SK-N-MC (cell line): Measurements from ENCODE around the gene SPARCL1.

Experiments
- DNase-seq: peaks from one replicate; pipeline ENCODE4 v3.0.0-alpha.2; 2011; ENCODE audit warnings: low read depth, low spot score
- H3K27ac ChIP-seq: fragments of 200-600 bp; sonication (generic); 2 replicates; pipeline ENCODE4 v1.5.1; 2016; ENCODE audit warnings: mixed run types
- H3K36me3 ChIP-seq: fragments of 200-600 bp; sonication (generic); 2 replicates; pipeline ENCODE4 v1.6.1; 2017; ENCODE audit warnings: antibody characterized with exemption, low read length, mixed read lengths; ENCODE audit not compliant: insufficient read depth
- H3K4me3 ChIP-seq: fragments of 200-600 bp; sonication (generic); 2 replicates; pipeline ENCODE4 v1.5.1; 2016
- H3K9ac ChIP-seq: fragments of 200-600 bp; sonication (generic); 2 replicates; pipeline ENCODE4 v1.8.0; 2017; ENCODE audit warnings: mixed run types, mixed read lengths; ENCODE audit not compliant: insufficient read length
- H3K9me3 ChIP-seq: fragments of 200-600 bp; sonication (generic); 2 replicates; pipeline ENCODE4 v1.6.1; 2017; ENCODE audit warnings: low read depth, mild to moderate bottlenecking, antibody characterized with exemption, low read length, moderate library complexity, mixed read lengths
- EZH2 ChIP-seq: fragments of 200-600 bp; sonication (generic); IDR thresholded peaks from one replicate; pipeline ENCODE4 v1.6.1; 2017; ENCODE audit warnings: antibody characterized with exemption
- FOXP2 ChIP-seq: optimal IDR thresholded peaks from 2 replicates; pipeline ENCODE3; 2011; ENCODE audit warnings: mild to moderate bottlenecking, moderate library complexity; ENCODE audit not compliant: insufficient read depth; ENCODE audit errors: extremely low read length, control extremely low read depth
- POLR2AphosphoS5 ChIP-seq: IDR thresholded peaks from 2 replicates; pipeline ENCODE4 v1.6.1; 2012; ENCODE audit warnings: mild to moderate bottlenecking, low read depth, low read length, borderline replicate concordance

SPARCL1 gene

DNA sequence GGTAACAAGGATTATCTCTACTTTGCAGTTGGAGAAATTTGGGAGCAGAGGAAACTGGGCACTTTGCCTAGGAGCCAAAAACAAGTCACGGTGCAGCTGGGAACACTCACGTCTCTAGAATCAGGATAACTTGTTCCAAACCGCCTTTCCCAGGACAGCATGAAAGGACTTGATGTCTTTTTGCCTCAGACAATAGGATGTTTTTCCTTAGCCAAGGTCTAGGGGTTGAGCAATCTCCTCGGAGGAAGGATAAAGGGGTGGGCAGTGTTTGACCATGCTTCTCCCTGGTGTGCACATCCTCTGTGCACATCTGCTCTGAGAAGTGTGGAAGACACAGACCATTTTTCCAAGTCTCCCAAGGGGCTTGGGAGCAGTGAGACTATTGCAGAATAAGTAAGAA lies 1.7 kb upstream of the SPARCL1 start:
- no peak overlapping the region for H3K4me3 ChIP-seq
- H3K9ac ChIP-seq = no peak overlapping the region
- H3K9me3 ChIP-seq = no peaks in the 10 kb centered on the region
- no peak overlapping the region for H3K27ac ChIP-seq
- no peak for DNase-seq
- TF ChIP-seq FOXP2 (no peak), POLR2AphosphoS5 (no peak), EZH2 (no peak)
- no peaks in the 10 kb centered on the region for H3K36me3 ChIP-seq

DNA sequence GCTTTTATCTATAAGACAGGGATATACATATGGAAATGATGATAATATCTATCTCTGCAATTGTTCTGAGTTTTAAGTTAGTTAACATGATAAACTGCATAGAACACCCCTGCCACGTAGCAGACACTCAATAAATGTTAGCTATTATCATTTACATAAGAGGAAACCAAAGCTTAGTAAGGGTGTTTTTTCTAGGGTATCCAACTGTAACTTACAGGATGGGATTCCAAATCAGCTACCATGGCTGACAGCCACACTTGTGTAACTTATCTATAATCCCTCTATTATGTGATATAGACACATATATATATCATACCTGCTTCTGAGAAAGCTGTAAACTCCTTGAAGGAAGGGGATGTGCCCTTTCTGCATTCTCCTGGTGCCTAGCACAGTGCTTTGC lies 1.1 kb upstream of the SPARCL1 start:
- Histone ChIP-seq H3K36me3 (no peaks in the 10 kb centered on the region), H3K9me3 (no peaks in the 10 kb centered on the region), H3K9ac (no peak overlapping the region), H3K27ac (no peak overlapping the region), H3K4me3 (no peak overlapping the region)
- DNase-seq = no peak
- TF ChIP-seq EZH2 (no peak), FOXP2 (no peak), POLR2AphosphoS5 (no peak)

DNA sequence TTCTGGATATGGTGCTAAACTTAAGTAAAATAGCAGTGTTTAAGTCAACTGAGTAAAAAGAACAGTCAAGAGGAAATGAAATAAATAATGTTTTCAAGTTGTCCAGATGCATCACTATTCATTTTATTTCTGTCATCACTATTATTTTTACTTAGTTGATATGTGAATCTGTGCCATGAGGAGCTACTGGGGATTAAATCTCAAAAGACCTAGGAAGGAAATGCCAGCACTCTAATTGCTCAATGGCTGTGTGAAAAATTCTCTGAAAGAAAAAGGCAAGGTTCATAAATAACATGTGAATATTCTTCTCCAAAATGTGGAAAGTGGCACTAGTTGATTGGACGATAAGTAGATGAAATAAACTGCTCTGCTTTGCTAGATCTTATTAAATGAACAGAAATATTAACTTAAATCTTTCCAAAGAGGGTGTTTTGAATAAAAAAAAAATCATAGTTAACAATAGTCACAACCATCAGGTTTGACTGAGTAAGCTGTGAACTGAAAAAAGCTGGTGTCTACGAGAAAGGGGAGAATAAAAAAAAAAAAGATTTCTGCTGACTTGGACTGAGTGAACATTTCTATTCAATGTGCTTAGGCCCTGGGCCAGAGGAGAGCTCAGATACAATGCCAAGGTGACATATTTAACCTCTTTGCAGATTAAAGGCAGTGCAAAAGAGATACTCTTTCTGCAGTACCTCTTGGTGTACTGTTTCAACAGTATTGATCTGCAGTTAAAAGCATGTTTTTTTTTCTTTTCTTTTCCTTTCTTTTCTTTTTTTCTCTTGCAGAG lies 1.6 kb downstream of the SPARCL1 start:
- H3K9ac ChIP-seq = no peak overlapping the region
- peak overlapping the region; percentile 22; the same call in 1 of the 2 replicates for H3K27ac ChIP-seq
- no peak for DNase-seq
- H3K4me3 ChIP-seq = no peak overlapping the region
- no peaks in the 10 kb centered on the region for H3K9me3 ChIP-seq
- H3K36me3 ChIP-seq = no peaks in the 10 kb centered on the region
- TF ChIP-seq FOXP2 = no peak
- no peak for TF ChIP-seq POLR2AphosphoS5
- TF ChIP-seq EZH2 = no peak

DNA sequence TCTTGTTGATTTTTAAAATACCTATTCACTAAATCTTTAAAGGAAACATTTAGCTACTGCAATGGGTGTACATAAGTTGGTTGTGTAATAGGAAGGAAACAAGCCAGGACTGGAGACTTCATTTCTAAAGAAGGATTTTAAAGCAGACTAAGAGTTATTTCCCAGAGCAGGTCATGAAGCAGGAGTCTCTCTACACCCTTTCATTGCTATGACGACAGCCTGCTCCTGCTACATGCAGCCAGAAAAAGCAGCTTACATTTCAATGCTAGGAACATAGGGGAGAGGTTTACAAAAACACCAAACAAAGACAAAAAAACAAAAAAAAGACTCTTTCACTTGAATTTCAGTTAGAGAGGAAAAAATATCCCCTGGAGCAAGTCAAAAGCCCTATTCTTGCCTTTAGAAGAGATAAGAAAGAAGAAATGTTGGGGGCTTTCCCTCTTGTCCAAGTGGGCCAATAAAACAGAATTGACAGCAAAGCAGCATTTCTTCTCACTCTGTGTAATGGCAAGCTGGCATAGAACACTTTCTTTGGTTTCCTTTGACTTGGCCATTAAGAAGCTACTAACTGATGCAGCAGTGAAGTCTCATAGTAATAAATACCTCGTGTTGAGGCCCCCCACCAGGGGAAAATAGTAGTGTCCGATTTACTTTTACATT lies 3.4 kb downstream of the SPARCL1 start:
- TF ChIP-seq EZH2 = no peak
- no peak for TF ChIP-seq POLR2AphosphoS5
- no peak for TF ChIP-seq FOXP2
- no peak overlapping the region for H3K27ac ChIP-seq
- H3K9ac ChIP-seq = no peak overlapping the region
- no peak overlapping the region for H3K4me3 ChIP-seq
- no peak for DNase-seq
- no peaks in the 10 kb centered on the region for H3K36me3 ChIP-seq
- no peaks in the 10 kb centered on the region for H3K9me3 ChIP-seq

DNA sequence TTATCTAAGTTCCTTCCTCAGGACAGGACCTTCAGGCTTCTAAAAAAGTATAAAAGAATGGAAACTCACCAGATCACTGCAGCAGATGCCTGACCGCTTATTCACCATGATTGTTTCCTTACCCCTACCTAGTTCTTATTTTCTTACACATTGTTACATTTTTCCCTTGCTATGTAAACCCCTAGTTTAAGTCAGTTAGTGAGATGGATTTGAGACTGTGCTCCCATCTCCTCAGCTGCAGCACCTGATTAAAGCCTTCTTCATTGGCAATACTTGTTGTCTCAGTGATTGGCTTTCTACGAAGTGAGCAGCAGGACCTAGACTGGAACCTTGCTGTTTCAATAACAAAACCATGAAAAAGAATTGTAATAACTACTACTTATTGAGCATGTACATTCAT lies 4.7 kb downstream of the SPARCL1 start:
- no peak for TF ChIP-seq EZH2
- TF ChIP-seq FOXP2 = no peak
- no peak for TF ChIP-seq POLR2AphosphoS5
- H3K9ac ChIP-seq = no peak overlapping the region
- no peaks in the 10 kb centered on the region for H3K9me3 ChIP-seq
- no peak overlapping the region for H3K4me3 ChIP-seq
- H3K27ac ChIP-seq = no peak overlapping the region
- no peaks in the 10 kb centered on the region for H3K36me3 ChIP-seq
- no peak for DNase-seq

DNA sequence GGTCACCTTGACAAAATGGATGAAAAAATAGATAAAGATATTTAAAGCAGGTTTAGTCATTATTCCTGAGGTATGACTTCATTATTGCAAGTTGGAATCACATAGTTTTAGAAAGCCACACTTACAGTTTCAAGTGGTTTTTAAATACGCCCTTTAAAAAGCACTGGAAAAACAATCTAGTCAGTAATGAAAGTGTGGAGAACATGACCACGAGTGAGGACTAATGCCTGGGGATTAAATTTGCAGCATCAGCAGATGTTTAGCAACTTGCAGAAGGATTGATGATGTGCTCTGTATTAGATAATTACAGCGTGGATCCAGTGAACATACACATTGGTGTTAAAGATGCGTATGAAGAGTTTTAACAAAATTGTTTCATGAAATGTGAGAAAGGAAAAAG lies 5.9 kb downstream of the SPARCL1 start:
- Histone ChIP-seq H3K27ac (no peak overlapping the region), H3K36me3 (no peaks in the 10 kb centered on the region), H3K9me3 (no peaks in the 10 kb centered on the region), H3K9ac (no peak overlapping the region), H3K4me3 (no peak overlapping the region)
- DNase-seq = no peak
- TF ChIP-seq POLR2AphosphoS5 (no peak), EZH2 (no peak), FOXP2 (no peak)

DNA sequence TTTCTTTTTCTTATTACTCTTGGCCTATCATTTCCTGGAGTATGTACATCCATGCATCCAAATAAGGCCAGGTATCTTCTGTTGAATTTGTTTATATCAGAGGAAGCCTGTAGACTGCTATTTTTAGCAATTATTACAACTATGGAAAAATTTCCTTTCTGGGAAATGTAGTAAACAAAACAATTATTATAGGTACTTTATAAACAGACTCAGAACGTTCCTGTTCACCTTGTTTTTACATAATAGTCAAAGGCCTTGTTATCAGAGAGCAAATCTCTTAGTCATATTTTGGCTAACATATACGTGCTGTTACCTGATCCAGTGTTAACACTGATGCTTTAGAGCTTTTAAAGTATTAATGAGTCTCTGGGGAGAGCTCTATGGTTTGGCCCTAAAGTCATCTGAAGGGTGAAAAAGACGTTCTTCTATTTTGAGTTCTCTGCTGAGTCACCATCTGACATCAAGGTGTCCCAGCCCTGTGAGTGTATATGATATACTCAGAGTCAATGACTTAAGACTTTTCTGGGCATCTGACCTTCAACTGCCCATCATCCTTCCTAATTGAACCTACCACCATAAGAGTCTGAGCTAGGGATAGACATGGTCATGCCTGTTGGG lies 7.3 kb downstream of the SPARCL1 start:
- Histone ChIP-seq H3K4me3 (no peak overlapping the region), H3K27ac (no peak overlapping the region), H3K36me3 (no peaks in the 10 kb centered on the region), H3K9me3 (no peaks in the 10 kb centered on the region), H3K9ac (no peak overlapping the region)
- no peak for TF ChIP-seq POLR2AphosphoS5
- no peak for TF ChIP-seq EZH2
- no peak for TF ChIP-seq FOXP2
- no peak for DNase-seq

DNA sequence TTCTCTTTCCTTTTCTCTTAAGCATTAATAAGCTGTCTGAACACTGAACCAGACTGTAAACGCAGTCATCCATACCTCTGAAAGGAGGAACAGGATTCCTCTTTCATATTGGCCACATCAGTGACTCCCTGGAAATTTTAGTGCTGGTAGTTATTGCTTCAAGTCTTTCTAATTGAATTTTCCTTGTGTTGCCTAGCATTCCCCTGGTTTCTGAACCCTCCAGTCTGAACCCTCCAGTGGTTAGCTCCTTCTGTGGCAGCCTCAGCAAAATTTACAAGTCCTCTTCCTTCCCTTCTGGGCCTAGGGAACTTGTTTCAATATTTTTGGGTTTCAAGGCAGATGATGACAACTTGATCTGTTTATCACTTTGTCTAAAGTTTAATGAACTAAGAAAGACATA lies 7.9 kb downstream of the SPARCL1 start:
- no peak overlapping the region for H3K9ac ChIP-seq
- H3K9me3 ChIP-seq = no peaks in the 10 kb centered on the region
- H3K27ac ChIP-seq = no peak overlapping the region
- TF ChIP-seq EZH2 (no peak), FOXP2 (no peak), POLR2AphosphoS5 (no peak)
- no peak for DNase-seq
- H3K36me3 ChIP-seq = no peaks in the 10 kb centered on the region
- H3K4me3 ChIP-seq = no peak overlapping the region

DNA sequence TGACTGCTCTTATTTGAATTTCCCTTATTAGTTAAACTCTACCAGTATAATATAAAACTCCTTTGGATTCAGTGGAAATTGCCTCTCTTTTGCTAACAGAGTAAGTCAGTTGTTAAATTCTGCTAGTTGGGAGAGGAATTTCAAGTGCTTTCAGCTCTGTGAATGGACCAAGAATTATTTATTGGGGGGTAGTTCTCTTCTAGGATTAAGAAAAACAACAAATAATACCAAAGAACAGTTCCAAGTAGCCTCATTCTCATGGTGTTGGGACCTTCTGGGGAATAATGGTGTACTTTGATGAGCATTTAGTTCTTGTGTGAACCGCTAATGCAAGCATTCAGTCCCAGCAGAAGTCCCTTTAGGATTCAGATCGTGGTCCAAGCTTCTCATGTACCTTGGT lies 11.6 kb downstream of the SPARCL1 start:
- TF ChIP-seq FOXP2 (no peak), POLR2AphosphoS5 (no peak), EZH2 (no peak)
- no peaks in the 10 kb centered on the region for H3K36me3 ChIP-seq
- no peak for DNase-seq
- H3K27ac ChIP-seq = no peak overlapping the region
- no peak overlapping the region for H3K4me3 ChIP-seq
- H3K9ac ChIP-seq = no peak overlapping the region
- H3K9me3 ChIP-seq = no peaks in the 10 kb centered on the region
